H4 (cell line): ENCODE data around the gene MPP2. TPM values are rescaled to one million over a fixed set of nuclear protein-coding genes. Genes with fewer than 3 reads are reported as not detected.

ENCODE experiments used
- total RNA-seq: library from RNA; depleted of rRNA; stranded (reverse); fragments of >200 nt; shearing (Covaris generic); gene quantifications from 2 replicates; pipeline ENCODE4 v1.2.3, GENCODE V29; 2014; rRNA removed

The MPP2 gene
- total RNA-seq, 1 experiment from 2014 or later = 1.8 TPM

Other genes with a start within 250 kb of the MPP2 start
- gene MEOX1, start 245.6 kb downstream of the MPP2 start, total RNA-seq = not detected in 2 replicates
- gene SOST, start 148.7 kb downstream of the MPP2 start, total RNA-seq = 4.2 and 6.1 TPM in 2 replicates
- 34.3 and 37.3 TPM in 2 replicates for gene DUSP3, start 128.6 kb downstream of the MPP2 start, total RNA-seq
- gene CFAP97D1, start 127.1 kb downstream of the MPP2 start, total RNA-seq = not detected in 2 replicates
- 4.0 and 4.3 TPM in 2 replicates for gene MPP3, start 74.4 kb downstream of the MPP2 start, total RNA-seq
- not detected in 2 replicates for gene CD300LG, start 60.4 kb downstream of the MPP2 start, total RNA-seq
- not detected in 2 replicates for gene PPY, start 34.9 kb upstream of the MPP2 start, total RNA-seq
- gene PYY, start 46.4 kb upstream of the MPP2 start, total RNA-seq = 0.17 TPM in 1 of 2 replicates, not detected in the other
- gene NAGS, start 97.1 kb upstream of the MPP2 start, total RNA-seq = 1.0 and 3.1 TPM in 2 replicates
- gene TMEM101, start 107.4 kb upstream of the MPP2 start, total RNA-seq = 45.9 and 54.9 TPM in 2 replicates
- gene LSM12, start 159.1 kb upstream of the MPP2 start, total RNA-seq = 62.2 and 65.0 TPM in 2 replicates
- 51.0 and 71.2 TPM in 2 replicates for gene G6PC3, start 163.2 kb upstream of the MPP2 start, total RNA-seq
- 13.7 and 16.8 TPM in 2 replicates for gene HDAC5, start 216.1 kb upstream of the MPP2 start, total RNA-seq
- gene HROB, start 234.4 kb upstream of the MPP2 start, total RNA-seq = 4.0 and 7.0 TPM in 2 replicates